ENCODE data around the gene PAX5. TPM values are rescaled to one million over a fixed set of nuclear protein-coding genes. Genes with fewer than 3 reads are reported as not detected.
"Not testable (repeated sequence)": the region's sequence is repeated elsewhere in the genome, so short reads cannot be mapped to it uniquely, and the experiment has no call there.

The PAX5 gene
- total RNA-seq, 1 donor from 2014 or later: not detected

GRCh38 chr9:36893184-36893583 lies 140.9 kb downstream of the PAX5 start:
- FAIRE-seq (no peak), DNase-seq (ENCODE audit: low spot score in 2 of 2) (no peak)

DNA sequence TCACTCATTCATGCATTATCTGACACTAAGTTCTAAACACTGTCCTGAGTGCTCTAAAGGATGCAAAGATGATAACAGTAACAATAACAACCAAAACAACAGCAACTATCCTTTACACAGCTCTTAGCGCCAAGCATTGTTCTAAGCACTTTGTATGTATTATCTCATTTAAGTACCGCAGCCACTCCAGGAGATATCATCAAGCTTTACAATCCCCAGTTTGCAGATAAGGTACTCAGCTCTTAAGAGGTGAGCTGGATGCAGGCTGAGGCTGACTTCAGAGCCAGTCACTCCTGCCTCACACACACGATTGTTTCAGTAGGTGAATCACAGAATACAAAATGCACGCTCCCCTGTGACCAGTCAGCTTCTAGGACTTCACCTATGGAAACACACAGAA lies 141.8 kb downstream of the PAX5 start:
- FAIRE-seq (no peak), DNase-seq (ENCODE audit: low spot score in 2 of 2) (no peak)

- DNase-seq (ENCODE audit: low spot score in 2 of 2): no peak
- no peak for FAIRE-seq
Measured at GRCh38 chr9:36891341-36891811, 142.7 kb downstream of the PAX5 start.

- no peak for FAIRE-seq
Measured at GRCh38 chr9:36889844-36890243, 144.2 kb downstream of the PAX5 start.

GRCh38 chr9:36888551-36888950 lies 145.5 kb downstream of the PAX5 start:
- DNase-seq (ENCODE audit: low spot score in 2 of 2): no peak
- no peak for FAIRE-seq

More at GRCh38 chr9:36889844-36890243, 144.2 kb downstream of the PAX5 start:
- DNase-seq (ENCODE audit: low spot score in 2 of 2): no peak

- FAIRE-seq (no peak), DNase-seq (ENCODE audit: low spot score in 2 of 2) (no peak)
Measured at GRCh38 chr9:36884721-36885120, 149.3 kb downstream of the PAX5 start.

DNA sequence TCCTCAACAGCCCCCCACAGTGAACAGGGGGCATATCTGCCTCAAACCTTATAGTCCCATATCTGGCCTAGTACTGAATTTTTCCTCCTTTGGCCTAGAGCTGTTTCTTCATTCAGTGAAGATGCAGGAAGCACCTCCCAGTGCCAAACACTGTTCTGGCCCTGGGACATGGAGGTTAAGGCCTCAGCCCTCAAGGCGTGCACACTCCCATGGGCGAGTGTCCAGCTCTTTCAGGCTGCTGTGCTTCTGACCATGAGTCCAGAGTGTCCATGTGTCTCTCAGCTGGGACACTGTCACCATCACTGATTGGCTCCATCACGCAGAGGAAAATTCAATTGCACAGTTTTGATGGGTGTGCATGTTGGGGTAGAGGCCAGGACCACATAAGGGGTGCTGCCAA lies 151.5 kb downstream of the PAX5 start:
- DNase-seq (ENCODE audit: low spot score in 2 of 2) (no peak), FAIRE-seq (no peak)

GRCh38 chr9:36881743-36882441 lies 152.2 kb downstream of the PAX5 start:
- FAIRE-seq: no peak
- DNase-seq (ENCODE audit: low spot score in 2 of 2): no peak

DNA sequence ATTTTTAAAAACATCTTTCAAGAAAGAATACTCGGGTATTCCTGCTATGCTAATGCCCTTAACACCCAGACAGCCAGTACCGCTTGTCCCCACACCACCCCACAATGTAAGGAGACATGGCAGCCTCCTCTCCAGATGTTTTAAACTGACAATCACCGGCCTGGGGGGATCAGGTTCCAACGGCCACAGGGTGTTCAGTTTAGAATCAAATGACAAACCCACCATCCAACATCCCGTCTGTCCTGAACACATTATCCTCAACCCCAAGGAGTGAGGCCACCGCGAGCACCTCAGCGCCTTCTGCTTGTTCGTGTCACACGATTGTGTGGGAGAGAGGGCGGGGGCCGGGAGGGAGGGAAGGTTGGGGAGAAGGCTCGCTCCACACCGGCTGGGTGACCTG lies 152.8 kb downstream of the PAX5 start:
- FAIRE-seq: no peak
- no peak for DNase-seq (ENCODE audit: low spot score in 2 of 2)

DNA sequence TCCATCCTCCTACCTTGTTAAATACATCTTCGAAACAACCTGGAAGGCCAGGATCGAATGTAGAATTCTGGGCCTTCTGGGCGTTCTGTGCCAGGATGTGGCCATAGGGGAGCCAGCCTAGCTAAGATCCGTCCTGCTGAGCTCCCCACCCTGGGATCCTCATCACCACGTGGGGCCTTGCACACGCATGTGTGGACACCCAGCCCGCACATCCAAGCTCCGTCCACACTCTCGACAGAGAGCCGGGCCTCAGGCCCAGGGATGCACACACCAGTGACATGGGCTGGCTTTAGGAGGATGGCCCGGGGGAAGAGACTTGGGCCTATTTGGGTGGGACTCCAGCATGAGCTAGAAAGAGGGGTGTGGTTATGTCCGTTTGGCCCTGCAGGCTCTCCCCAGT lies 154.0 kb downstream of the PAX5 start:
- FAIRE-seq (no peak), DNase-seq (ENCODE audit: low spot score in 2 of 2) (no peak)

DNA sequence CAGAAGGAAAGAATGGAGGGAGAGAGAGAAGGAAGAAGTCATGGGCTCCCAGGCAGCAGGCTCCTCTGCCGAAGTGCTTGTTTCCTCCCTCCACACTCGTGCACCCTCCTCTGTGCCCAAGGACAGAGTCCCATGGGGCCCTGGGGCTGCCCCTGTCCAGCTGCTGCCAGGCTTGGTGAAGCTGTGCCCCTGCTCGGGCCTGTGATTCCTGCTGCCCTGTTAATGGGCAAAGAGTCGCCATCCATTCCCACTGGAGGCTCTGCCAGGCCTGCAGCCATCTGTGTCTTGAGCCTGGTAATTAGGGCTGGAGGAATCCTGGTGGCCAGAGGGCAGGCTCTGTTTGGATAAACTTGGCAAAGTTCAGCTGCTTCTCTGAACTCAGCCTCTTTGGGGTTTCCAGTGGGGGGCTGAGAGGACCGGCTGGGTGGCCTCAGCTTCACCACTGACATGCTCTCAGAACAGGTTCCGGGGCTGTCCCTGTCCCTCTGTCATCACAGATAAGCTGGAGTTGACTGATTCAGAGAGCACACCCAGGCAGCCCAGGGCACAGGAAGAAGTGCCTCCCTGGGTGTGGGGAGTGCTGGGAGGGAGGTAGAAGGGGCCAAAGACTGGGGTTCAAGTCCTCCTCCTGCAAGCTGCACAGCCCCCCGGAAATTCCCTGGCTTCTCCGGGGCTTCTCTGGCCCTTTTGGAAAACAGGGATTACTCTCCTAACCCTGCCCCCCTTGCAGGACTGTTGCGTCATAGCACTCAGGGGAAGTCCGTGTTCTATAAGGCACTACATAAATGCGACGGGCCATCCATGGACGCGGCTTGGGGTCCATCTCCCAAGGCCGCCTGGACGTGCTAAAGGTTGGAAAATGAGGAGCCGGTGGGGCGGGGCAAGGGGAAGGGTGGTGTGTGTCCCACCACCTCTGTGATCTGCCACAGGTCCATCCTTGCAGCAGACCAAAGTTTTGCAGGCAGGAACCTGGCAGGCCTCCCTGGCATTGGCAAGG lies 154.8 kb downstream of the PAX5 start:
- FAIRE-seq: no peak
- no peak for DNase-seq (ENCODE audit: low spot score in 2 of 2)

DNA sequence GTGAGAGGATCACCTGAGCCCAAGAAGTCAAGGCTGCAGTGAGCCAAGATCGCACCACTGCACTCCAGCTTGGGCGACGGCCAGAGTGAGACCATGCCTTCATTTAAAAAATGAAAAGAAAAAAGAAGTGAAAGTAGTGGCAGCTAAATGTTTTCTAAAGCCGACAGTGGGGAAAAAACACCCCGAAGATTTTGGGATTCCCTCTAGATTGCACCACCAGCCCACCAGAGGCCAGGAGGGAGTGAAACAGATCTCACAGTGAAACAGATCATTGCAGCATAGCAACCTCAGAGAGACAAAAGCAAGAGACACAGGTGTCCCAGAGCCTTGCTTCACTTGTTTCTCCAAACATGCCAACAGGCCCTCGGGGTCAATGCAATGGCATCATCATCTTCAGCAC lies 156.8 kb downstream of the PAX5 start:
- FAIRE-seq: no peak
- DNase-seq (ENCODE audit: low spot score in 2 of 2): no peak

- FAIRE-seq: no peak
- no peak for DNase-seq (ENCODE audit: low spot score in 2 of 2)
Measured at GRCh38 chr9:36876056-36876455, 158.0 kb downstream of the PAX5 start.

DNA sequence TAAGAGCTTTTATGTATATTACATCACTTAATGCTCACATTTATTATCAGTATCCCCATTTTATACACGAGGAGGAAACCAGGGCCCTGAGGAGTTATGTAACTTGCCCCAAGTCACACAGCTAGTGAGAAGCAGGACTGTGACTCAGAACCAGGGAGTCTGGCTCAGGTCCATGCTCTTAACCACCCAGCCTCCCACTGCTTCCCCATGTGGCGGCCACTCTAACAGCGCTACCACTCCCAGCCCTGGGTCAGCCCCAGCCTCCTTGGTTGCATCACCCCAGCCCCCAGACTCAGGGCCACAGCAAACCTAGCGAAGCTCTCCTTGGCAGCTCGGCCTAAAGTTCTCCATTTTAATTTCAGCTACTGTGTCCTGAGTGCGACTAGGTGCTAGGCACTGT lies 159.1 kb downstream of the PAX5 start:
- no peak for FAIRE-seq
- no peak for DNase-seq (ENCODE audit: low spot score in 2 of 2)

GRCh38 chr9:36874261-36874660 lies 159.8 kb downstream of the PAX5 start:
- no peak for FAIRE-seq
- DNase-seq (ENCODE audit: low spot score in 2 of 2): no peak

DNA sequence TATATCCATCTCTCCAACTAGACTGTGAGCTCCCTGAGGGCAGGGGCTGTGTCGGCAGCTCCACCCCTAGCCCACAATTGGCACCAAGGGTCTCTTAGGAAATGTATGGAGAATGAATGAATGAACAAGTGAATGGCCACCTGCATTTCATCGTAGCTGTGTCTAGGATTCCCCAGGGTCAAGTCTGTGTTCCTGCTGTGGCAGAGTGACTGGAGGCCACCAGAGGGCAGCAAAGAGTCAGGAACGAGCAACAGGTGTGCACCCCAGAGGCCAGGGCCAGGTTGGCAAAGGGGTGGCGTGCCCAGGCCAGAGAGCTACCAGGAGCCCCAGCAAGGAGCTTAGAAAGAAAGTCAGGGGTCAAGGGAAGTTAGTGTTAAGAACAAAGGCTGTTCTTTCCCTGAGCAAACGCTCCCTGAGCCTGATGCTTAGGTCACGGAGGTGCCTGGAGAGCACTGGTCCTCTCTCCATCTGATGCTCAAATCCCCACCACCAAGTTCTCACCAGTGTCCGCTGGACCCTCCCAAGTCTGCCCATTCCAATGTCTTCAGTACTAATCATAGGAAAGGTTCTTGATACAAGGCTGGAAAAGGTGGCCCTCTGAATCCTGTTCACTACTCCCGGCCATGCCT lies 160.7 kb downstream of the PAX5 start:
- DNase-seq (ENCODE audit: low spot score in 2 of 2): peak; percentile 46 to 69
- FAIRE-seq: no peak

DNA sequence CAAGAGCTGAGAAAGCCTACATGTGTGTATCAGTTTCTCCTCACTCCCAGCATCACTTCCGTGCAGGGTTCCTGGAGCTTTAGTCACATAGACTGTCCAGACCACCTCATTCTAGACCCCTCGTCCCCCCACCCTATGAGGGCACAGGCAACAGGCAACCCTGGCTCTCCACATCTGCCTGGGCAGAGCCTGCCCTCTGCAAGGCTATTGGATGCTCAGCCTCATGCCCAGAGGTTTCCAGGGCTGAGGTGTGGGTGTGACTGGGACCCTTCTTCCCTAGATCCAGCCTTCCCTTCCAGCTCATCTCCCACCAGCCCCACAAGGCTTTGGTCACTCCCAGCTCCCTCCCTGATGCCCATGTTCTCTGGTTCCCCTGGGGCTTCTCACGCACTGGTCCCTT lies 161.4 kb downstream of the PAX5 start:
- no peak for DNase-seq (ENCODE audit: low spot score in 2 of 2)
- FAIRE-seq: no peak

DNA sequence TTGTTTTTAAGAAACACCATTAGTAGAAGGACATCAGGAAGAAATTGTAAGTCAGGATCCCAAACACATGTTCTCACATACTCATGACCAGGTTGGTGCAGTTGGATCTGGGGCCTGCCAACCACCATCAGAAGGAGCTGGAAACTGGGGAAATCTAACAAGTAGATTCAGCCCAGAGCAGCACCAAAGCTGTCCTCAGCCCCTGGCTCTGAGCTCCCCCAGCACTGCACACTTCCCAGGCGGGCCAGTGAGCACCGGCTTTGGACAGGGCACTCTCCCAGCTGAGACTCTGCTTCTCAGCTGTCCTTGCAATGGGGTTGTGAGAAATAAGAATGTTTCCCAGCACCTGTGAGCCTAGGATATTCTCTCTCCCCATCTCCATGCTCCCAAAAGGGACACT lies 162.5 kb downstream of the PAX5 start:
- FAIRE-seq (no peak), DNase-seq (ENCODE audit: low spot score in 2 of 2) (no peak)

- DNase-seq (ENCODE audit: low spot score in 2 of 2) (no peak), FAIRE-seq (no peak)
Measured at GRCh38 chr9:36870960-36871359, 163.1 kb downstream of the PAX5 start.

DNA sequence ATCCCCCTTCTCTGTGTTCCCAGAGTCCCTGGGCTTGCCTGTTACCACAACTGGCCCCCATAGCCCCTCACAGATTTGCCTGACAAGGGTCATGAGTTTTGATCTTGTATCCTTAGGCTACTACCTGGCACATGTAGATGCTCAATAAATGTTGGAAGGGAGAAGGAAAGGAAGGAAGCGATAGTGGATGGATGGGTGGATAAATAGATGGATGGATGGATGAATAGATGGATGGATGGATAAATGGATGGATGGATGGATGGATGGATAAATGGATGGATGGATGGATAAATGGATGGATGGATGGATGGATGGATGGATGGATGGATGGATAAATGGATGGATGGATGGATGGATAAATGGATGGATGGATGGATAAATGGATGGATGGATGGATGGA lies 164.5 kb downstream of the PAX5 start:
- not testable (repeated sequence) for FAIRE-seq; DNase-seq (ENCODE audit: low spot score in 2 of 2)

Data from frontal cortex (tissue), 4 donors.